ENCODE measurements around the gene SLFN12.
A peak's percentile ranks its signal among the peaks of the same experiment; 100 is the strongest.
"Not testable (repeated sequence)": the region's sequence is repeated elsewhere in the genome, so short reads cannot be mapped to it uniquely, and the experiment has no call there.

The SLFN12 gene

DNA sequence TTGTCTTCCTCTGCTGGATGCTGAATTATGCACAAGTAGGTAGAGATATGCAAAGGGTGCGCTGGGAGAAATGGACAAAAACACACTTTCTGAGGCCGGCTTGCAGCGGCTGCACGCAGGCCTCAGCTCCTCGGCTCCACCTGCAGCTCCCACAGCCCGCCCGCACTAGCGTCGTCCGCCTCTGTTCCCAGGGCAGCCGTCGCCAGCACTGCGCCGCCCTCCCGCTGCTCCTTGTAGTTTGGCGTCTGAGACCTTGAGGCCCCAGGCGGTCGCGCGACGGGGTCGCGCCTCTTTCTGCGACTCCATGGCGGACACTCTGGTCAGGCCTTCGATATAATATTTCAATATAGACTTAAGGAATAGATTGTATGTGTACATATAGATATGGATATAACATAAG is 24.8 kb downstream of the SLFN12 start:
- no peak for DNase-seq (ENCODE audit: low read depth)

GRCh38 chr17:35406568-35406967 is 25.7 kb downstream of the SLFN12 start:
- DNase-seq (ENCODE audit: low read depth), result no peak

DNA sequence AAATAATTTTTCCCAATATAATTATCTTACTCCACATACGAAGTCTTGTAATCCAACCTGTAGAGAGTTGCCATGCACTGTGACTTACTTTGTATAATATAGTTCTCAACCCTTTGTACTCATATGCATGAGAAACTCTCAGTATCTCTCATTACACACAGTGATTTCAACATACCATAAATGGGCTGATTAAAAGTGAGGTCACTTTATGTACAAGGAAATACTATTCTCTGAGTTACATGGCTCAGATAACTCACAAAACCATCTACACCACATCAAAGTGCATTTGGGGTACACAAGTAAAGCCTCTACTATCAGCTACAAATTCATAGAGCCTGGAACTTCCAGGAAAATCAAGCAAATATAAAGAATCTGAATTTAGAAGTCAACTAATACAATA is 27.9 kb downstream of the SLFN12 start:
- DNase-seq (ENCODE audit: low read depth), result no peak

DNA sequence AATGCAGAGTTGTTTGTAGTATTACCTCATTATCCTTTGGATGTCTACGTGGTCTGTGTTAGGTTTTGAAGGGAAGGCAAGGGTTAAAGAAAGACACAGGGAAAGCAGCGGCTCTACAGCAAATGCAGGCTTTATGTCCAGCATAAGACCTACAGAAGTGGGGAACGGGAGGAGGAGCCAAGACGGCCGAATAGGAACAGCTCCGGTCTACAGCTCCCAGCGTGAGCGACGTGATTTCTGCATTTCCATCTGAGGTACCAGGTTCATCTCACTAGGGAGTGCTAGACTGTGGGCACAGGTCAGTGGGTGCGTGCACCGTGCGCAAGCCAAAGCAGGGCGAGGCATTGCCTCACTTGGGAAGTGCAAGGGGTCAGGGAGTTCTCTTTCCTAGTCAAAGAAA is 38.5 kb downstream of the SLFN12 start:
- DNase-seq (ENCODE audit: low read depth), result not testable (repeated sequence)

GRCh38 chr17:35390663-35391062 is 41.6 kb downstream of the SLFN12 start:
- no peak for DNase-seq (ENCODE audit: low read depth)

GRCh38 chr17:35390156-35390555 is 42.1 kb downstream of the SLFN12 start:
- no peak for DNase-seq (ENCODE audit: low read depth)

DNA sequence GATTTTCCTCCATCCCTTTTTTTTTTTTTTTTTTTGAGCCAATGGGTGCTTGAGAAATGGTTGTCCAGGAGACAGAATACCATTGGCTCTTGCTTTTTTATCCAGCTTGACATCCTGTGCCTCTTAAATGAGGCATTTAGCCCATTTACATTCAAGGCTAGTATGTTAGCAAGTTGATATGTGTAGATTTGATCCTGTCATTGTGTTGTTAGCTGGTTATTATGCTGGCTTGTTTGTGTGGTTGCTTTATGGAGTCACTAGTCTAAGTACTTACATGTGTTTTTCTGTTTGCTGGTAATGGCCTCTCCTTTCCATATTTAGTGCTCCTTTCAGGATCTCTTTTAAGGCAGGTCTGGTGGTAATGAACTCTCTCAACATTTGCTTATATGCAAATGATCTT is 44.8 kb downstream of the SLFN12 start:
- no peak for DNase-seq (ENCODE audit: low read depth)

GRCh38 chr17:35377706-35378105 is 54.6 kb downstream of the SLFN12 start:
- no peak for DNase-seq (ENCODE audit: low read depth)

DNA sequence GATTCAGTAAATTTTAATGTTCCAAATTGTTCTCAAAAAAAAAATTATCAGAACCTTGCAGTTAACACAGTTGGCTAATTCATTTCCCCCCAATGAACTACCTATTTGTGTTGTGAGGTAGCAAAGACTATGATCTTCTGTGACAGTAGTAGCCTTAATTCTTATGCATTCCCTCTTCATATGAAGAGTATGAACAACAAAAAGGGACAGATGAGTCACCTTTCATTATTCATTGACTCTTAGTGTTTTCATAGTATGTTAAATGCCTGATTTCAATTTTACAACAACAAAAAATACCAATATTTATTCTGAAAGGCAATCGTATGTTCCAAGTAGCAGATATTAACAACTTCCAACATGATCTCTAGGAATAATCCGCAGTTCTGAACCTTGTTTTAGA is 55.2 kb downstream of the SLFN12 start:
- no peak for DNase-seq (ENCODE audit: low read depth)

DNA sequence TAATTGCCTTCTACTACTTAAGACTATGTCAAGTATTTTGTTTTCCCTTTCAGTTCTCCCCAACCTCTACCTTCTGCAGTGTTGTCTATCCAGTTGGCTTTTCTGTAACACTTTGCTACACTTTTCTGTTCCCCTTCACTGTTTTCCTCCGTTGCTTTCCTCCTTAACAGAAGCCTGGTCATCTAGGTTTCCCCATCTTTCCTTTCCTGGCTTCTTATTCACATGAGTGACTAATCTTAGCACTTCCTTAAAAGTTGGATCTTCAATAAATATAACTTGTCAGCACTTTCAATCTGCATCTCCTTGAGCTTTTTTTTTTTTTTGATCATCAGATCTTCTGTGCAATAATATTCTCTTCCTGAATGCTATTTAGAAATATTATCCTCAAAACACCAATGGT is 56.1 kb downstream of the SLFN12 start:
- DNase-seq (ENCODE audit: low read depth), result peak; percentile 36

GRCh38 chr17:35374766-35375344 is 57.4 kb downstream of the SLFN12 start:
- DNase-seq (ENCODE audit: low read depth), result no peak

- peak; percentile 63 for DNase-seq (ENCODE audit: low read depth)
These were observed 58.1 kb downstream of the SLFN12 start for GRCh38 chr17:35373984-35374765.

DNA sequence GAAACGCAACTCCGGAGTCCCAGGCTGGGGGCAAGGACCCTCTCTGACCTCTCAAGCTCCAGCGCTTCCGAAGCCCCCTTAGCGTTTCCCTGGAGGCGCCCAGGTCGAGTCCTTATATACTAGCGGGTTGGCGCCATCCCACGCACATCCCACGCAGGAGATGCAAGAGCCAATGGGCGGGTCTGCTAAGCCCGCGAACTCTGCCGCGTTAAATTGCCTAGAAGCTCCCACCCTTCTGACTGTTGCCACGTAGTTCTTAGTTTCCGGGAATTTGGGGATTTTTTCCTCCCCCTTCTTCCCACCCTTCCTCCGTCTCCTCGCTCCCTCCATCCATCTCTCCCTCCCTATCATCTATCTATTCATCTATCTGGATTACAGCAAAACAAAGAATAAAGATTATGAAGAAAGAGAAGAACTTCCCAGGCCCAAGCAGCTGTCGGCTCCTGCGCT is 58.7 kb downstream of the SLFN12 start, which contains the start of gene SLFN11:
Gene SLFN11 (minus strand): TSS at position 88 of the 450 bp plus-strand sequence. CDS start 9,814 bp downstream, outside the sequence.
- peak; percentile 94 for DNase-seq (ENCODE audit: low read depth)

DNA sequence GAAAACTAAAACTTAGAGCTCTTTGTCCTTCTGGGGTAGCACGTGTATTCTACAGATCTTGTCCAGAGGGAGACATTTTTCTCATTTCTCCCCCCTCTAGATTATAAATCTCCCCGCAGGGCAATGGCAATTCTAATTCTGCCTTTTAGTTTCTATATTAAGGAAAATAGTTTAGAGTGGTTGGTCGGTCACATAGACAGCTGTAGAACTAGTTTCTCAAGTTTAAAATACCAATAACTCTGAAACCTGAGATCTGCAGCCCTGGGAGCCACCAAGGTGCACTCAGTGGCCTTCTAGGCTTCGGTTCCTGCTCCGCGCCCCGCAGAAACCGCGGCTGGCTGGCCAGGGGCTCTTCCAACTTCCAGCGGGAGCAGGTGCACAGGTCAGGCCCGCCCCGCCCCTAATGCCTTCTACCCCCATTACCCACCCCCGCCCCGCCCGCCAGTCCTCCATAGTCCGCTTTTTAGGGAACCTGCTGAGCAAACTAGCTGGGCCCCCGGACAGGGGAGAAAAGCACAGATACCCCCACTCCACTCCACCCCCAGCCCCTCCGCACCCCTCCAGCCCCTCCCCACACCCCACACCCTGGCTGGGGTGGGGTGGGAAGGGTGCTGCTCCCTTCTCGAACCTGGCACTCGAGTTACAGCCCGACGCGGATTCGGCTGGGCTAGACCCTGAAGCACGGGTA is 59.3 kb downstream of the SLFN12 start:
- peak; percentile 17 for DNase-seq (ENCODE audit: low read depth)

GRCh38 chr17:35371934-35372333 is 60.4 kb downstream of the SLFN12 start:
- DNase-seq (ENCODE audit: low read depth), result no peak

GRCh38 chr17:35368081-35368830 is 64.0 kb downstream of the SLFN12 start:
- peak; percentile 44 for DNase-seq (ENCODE audit: low read depth)

GRCh38 chr17:35361027-35361426 is 71.3 kb downstream of the SLFN12 start:
- peak; percentile 5 for DNase-seq (ENCODE audit: low read depth)

Measured in EH (cell line).